ENCODE measurements around the gene CCER1.

DNA sequence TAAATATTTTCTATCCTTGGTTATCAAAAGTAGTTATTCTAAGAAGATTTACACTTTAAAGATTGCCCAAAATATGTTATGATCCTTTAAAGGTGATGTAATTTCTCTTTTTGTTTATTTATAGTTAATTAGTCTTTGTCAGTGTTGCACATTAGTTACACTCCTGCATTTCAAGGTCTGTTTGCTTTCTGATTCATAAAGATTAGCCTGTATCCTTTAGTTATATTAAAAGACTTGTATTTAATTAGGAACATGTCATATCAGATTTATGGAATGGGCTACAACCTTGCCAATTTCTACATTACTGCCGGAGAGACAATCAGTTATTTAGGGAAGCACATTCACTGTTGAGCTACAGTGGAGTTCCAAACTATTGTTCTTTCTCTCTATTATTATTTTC is 46.3 kb upstream of the CCER1 start:
- no peak for TF ChIP-seq POLR2A (IDR thresholded peaks at IDR 0.05)
- TF ChIP-seq, protein P1, sequence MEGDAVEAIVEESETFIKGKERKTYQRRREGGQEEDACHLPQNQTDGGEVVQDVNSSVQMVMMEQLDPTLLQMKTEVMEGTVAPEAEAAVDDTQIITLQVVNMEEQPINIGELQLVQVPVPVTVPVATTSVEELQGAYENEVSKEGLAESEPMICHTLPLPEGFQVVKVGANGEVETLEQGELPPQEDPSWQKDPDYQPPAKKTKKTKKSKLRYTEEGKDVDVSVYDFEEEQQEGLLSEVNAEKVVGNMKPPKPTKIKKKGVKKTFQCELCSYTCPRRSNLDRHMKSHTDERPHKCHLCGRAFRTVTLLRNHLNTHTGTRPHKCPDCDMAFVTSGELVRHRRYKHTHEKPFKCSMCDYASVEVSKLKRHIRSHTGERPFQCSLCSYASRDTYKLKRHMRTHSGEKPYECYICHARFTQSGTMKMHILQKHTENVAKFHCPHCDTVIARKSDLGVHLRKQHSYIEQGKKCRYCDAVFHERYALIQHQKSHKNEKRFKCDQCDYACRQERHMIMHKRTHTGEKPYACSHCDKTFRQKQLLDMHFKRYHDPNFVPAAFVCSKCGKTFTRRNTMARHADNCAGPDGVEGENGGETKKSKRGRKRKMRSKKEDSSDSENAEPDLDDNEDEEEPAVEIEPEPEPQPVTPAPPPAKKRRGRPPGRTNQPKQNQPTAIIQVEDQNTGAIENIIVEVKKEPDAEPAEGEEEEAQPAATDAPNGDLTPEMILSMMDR (IDR thresholded peaks at IDR 0.05) = no peak

Data from adrenal gland (tissue), 5 donors.